DMS53 (cell line): Measurements from ENCODE around the gene OR6N1.
A peak's percentile ranks its signal among the peaks of the same experiment; 100 is the strongest.

Source experiments
- DNase-seq: peaks from one replicate; lab custom pipeline; 2025; lab: John Stamatoyannopoulos, UW

OR6N1 gene, protein sequence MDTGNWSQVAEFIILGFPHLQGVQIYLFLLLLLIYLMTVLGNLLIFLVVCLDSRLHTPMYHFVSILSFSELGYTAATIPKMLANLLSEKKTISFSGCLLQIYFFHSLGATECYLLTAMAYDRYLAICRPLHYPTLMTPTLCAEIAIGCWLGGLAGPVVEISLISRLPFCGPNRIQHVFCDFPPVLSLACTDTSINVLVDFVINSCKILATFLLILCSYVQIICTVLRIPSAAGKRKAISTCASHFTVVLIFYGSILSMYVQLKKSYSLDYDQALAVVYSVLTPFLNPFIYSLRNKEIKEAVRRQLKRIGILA

DNA sequence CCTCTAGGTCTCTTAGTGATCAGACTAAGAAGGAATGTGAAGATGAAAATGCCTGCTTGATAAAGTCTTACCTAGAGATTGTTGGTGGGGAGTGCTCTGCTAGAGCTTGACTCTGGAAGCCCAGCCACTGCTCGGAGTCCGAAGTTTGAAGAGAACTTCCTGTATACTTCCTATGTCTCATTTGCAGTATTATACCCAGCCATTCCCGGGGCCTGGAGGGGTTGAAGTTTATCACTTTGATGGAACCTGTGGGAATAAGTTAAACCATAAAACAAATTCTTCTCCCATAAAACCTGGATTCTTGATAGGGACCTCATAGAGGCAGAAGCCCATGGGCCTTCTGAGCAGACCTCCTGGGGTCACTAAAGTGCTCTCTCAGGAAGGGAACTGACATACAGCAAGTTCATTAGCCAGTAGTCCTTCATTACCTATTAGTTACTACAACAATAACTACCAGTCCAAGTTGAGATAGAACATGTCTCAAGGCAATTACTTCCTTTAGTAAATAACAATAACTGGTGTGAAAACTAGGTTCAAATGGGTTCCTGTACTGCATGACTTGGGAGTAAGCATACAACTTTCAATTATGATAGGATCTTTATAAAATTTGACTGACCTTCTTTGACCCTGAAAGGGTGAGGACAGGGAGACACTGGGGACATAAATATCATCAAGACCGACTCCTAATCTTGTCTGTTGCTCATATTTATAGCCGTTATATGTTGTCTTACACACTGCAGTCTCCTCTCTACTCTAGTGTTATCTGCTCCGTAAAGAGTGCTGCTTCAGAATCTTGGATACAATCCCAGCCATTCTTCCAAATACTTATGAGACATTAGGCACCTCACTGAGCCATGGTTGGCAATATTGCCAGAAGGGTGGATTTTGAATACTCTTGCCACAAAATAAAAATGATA, at the start of gene OR6N1:
OR6N1 (minus strand) TSS at position 246 of the 917 bp plus-strand sequence. CDS start 5,513 bp downstream, outside the sequence.
- DNase-seq: no peak

DNA sequence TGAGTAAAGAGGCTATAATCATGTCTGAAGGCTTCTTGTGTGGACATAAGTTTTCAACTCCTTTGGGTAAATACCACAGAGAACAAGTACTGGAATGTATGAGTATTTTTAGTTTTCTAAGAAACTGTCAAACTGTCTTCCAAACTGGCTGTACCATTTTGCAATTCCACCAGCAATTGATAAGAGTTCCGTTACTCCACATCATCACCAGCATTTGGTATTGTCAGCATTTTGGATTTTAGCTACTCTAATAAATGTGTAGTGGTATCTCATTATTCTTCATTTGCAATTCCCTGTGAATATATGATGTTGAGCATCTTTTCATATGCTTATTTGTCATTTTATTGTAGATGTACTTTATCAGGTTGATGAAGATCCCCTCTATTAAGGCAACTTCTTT, 49.7 kb upstream of the OR6N1 start:
- DNase-seq: no peak

DNA sequence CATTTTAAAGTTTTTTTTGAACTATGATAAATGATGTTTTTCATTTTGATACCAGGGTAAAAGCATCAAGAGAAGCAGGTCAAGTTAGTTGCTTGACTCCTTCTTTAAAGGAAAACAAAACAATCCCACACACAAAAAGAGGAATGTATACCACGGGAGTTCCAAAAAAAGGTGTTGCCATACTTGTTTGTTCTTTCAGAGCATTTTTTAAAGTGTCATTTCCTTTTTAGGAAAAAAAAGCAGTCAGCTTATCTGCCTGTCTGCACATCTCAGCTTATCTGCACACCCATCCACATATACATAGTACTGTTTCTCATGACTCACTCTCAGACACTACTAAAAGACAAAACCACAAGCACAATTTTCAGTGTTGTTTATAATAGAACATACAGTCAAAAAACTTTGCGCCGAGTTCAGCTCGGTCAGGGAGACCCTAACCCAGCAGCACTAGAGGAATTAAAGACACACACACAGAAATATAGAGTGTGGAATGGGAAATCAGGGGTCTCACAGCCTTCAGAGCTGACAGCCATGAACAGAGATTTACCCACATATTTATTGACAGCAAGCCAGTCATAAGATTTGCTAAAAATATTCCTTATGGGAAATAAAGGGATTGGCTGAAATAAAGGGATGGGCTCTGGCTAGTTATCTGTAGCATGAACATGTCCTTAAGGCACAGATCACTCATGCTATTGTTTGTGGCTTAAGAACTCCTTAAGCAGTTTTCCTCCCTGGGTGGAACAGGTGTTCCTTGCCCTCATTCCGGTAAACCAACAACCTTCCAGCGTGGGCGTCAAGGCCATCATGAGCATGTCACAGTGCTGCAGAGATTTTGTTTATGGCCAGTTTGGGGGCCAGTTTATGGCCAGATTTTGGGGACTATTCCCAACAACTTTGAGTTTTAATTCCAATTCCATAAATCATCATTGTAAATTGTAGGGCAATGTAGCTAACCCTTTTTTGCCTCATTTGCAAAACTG, 47.8 kb upstream of the OR6N1 start:
- no peak for DNase-seq

DNA sequence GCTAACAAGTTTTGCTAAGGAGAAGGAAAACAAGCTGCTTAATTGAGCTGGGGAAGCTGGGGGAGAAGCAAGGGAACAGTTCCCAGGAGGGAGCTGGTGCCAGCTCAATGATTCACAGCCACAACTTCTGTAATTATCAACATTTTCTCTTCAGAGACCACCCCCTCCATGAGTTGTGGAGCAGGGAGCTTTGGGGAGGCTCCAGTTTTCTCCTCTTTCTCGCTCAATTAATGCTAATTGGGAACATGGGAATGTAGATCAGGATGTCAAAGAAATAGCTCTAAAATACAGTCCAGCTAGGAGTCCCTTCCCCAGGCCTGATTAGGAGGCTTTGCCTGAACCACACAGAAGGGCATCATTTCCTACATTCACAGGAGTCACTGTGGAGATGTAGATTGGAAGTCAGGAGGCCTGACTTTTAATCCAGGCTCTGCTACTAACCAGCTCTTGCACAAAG, 47.0 kb upstream of the OR6N1 start:
- no peak for DNase-seq

DNA sequence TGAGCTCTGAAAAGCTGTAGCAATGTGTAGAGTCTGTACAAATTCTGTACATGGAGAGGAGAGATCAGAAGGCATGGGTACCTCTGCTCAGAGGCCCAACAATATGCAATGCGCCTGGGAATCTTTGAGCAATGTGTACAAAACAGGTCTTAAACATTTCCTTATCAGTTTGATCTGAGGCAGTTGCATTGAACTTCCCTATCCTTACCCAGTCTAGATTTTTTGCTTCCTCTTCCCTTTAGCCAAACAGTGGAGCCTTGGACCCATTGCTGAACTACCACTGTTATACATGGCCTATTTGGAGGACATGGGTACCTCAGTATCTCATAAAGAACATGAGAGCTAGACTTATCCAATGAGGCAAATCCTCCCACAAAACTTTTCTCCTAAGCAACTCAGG, 46.6 kb upstream of the OR6N1 start:
- no peak for DNase-seq

DNA sequence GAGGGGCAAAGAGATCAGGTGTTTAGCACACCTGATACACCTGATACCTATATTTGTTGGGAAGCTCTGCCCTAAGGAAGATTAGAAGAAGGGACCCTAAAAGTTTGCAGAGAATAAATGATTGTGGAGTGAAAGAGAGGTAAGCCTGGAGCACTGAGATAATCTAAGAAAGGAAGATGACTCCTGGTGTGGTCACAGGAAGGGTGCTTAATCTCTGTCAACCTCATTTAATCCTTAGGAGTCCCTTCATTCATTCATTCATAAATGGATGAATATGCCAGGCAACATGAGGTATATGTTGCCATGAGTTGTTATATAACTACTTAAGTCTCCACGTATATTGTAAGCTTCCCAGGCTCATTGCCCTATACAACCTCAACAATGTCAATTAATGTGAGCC, 43.0 kb upstream of the OR6N1 start:
- no peak for DNase-seq

DNA sequence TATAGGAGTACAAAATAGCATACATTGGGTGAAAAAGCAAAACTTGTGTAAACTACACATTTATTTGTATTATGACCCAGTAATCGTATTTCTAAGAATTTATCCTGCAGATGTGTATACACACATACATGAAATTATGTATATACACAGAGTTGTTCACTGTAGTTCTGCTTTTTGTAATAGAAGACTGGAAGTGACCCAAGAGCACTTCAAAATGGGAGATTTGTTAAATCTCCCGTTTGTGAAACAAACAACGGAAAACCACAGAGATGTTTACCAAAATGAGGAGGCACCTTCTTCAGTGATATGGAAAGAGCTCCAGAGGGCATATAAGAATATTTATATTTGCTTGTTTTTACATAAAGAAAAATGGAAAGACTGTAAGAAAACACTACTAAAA, 41.2 kb upstream of the OR6N1 start:
- DNase-seq: no peak

DNA sequence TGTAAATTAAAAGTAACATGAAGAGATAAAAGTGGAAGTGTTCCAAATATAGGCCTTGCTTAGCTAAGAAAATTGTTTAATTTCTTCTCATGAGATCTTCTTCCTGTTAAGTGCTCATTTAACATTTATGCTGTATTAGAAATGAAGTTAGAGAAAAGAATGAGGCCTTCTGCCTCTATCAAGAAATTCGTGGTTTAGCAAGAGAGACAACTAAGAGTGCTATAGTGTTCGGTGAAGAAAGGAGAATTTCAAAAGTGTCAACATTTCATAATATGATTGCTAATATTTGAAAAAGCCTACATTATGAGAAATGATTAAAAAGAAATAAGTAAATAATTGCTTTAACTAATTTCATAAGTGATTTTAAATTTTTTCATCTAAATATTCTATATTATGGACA, 40.3 kb upstream of the OR6N1 start:
- DNase-seq: no peak

DNA sequence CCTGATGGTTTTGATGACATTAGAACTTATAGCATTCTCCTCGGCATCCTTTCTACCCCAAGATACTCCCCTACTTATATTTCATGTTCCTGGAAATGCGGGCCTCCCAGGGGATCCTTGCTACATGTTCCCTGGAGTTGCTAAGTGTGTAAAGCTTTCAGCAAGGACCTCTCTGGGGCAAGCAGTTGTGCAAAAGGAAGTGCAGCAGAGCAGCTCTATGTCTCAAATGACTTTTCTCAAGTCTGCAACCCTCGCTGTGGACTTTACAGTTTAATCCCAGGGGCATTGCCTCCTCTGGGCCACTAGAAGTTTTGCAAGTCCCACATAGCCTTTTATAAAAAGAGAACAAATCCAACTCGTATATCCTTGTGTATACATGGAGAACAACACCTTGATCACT, 38.3 kb upstream of the OR6N1 start:
- no peak for DNase-seq

DNA sequence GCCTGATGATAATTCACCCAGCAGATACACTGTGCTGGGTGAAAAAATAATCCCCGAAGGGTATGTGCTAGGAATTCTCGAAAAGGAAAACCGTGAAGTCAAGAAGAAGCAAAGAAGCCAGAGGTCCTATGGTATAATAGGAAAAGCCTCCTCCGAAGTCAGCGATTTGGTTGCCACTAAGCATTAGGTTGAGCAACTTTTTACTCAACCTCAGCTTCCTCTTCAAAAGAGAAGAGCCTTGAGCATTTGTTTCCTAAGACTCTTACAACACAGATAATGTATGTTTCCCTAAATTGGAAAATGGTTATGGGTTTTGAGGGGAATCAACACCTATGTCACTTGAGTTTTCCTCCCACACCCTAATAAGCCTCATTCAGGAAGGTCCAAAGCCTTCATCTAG, 37.9 kb upstream of the OR6N1 start:
- DNase-seq: no peak

DNA sequence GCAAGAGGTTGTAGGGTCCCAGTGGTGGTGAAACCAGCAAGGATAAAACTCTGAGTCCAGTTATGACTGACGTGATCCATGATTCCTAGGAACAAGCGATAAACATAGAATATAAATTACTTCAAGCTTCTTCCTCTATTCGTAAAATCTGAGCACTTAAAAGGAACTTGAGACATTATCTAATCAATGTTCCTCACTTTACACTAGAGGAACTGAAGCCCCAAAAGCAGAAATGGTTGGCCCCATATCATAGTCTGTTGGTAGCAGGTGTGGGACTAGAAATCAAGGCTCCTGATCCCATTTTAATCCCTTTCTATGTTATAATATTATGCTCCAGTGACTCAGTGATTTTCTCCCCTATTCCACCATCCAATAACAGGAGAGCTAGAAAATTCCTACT, 37.3 kb upstream of the OR6N1 start:
- no peak for DNase-seq

DNA sequence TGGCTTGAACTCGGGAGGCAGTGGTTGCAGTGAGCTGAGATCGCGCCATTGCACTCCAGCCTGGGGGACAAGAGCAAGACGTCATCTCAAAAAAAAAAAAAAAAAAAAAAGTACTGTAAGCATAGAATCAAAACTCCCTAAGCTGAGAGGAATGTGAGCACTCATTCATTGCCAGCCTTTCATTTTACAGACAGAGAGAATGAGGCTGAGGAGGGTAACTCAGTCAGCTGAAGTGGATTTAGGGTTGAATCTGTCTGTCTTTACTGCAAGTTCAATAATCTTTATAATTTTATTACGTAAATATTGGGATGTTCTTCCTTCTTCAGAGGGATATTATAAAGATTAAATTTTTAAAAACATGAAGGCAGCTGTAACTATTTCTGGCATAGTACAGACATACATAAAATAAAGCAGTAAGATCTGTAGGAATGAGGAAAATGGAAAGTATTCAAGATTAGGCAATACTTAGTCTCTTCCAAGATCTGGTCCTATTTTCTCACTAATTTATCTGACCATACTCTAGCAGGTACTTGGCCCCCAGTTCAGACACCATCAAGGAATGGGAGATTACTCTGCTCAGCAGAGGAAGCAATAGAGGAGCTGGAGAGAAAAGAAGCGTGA, 35.0 kb upstream of the OR6N1 start:
- DNase-seq: no peak

DNA sequence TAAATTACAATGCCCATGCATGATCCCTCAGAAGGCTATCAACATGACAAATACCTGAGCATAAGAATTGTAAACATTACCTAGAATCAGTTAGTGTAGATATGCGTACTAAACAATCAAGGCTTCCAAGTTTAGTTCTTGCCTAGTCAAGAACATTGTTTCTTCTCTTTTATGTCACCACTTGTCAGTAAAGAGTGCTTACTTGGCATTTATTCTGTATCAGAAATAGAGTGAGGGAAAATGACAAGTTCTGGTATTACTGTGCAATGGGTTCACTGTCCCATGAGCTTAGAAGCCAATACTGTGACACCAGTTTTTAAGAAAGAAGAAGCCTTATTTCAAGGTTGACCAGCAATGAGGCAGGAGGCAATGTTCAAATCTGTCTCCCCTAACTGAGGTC, 31.7 kb upstream of the OR6N1 start:
- DNase-seq: no peak

DNA sequence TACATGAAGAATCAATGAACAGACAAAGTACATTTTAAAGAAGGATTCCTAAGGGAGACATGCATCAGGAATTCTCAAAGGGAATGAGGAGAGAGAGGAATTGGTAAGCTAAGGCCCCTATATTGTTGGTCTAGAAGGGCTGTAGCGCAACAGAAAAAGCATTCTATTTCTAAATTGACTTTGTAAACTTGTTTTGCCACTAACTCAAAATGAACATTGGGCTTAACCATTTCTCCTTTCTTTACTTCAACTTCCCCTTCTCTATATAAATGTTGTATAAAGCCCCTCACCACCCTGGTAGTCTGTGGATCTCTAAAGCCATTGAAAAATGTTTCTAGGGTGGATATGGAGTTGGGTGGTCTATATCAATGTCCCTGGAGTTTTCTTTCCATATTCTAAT, 29.4 kb upstream of the OR6N1 start:
- DNase-seq: no peak

DNA sequence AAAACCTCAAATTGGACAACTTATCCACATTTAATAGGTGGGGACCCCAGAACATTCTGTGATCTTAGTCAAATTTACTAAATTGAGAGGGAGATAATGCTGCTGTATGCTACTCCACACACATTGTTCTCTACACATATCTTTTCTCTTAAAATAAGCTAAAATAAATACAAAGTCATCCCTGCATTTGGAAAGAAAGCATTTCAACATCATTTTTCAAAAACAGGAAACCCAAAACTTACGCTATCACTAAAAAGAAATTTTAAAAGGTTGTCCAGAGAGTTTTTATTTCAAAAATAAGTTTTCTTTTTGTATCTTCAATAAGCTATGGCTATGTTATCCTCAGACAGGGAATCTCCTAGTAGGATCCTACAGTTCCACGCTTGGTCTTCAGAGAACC, 28.5 kb upstream of the OR6N1 start:
- DNase-seq: no peak

DNA sequence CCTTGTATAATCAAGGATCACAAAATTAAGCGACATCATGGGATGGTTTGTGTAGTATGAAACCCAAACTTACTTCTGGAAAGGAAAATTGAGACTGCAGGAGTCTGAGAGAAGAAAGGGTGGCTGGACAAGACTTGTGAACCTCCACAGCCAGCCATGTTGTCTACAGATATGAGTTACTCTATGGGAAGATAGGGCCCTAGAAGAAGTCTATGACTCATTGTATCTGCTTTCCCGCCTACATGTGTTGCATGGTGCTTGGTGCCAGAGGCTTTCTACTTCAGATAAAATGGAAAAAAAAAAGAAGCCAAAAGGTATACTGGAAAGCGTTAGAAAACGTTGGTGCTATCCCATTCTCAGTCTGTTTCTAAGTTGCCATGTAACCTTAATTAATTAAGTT, 27.7 kb upstream of the OR6N1 start:
- peak; percentile 5 for DNase-seq

DNA sequence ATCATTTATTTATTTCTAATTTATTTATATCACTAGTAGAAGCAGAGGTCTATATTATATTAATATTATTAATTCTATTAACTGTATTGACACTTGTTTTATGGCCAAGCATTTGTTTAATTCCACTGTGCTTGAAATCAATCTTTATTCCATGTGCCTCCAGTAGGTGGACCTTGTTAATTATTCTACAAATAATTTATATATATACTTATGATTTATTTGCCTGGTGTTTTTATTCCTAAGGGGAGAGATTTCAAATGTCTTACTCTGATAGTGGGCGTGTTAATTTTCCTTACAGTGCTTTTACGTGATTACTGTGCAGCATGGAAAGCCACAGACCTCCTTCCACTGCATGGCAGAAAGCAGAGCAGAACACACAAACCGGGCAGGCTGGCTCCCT, 26.5 kb upstream of the OR6N1 start:
- DNase-seq: peak; percentile 13

DNA sequence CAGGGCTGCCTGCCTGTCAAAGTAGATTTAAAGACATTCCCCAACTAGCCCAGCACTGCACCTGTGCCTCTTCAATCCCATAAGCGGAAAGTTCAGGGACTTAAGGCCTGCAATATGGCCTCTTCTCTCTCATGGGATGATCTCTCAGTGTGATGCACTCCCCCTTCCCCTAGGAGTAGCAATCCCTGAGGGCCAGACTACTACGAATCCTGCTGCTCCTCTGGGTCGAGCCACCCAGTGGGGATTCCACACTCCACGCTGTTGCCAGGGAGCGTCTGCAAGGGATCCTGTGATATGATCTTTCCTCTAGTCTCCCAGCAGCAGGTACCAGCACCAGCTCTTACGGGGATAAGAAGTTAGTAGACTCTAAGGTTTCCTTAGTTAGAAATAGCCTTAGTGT, 22.3 kb upstream of the OR6N1 start:
- DNase-seq: no peak

DNA sequence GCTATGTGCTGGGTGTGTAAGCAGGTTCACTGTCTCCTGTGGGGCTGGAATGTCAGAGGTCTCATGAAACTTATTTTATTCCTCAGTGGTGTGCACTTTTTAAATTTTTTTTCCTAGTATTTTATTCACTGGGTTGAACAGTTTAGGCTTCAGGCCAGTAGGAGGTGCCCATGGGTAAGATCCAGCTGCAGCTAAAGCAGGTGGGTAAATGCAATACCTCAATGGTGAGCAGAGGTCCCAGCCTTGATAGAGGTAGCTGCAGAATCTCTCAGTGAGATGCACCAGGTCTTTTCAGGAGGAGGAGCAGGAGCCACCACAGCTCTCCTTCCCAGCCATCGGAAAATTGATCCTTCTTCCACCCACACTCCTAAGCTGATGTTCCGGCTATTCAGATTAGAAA, 21.6 kb upstream of the OR6N1 start:
- peak; percentile 47 for DNase-seq

DNA sequence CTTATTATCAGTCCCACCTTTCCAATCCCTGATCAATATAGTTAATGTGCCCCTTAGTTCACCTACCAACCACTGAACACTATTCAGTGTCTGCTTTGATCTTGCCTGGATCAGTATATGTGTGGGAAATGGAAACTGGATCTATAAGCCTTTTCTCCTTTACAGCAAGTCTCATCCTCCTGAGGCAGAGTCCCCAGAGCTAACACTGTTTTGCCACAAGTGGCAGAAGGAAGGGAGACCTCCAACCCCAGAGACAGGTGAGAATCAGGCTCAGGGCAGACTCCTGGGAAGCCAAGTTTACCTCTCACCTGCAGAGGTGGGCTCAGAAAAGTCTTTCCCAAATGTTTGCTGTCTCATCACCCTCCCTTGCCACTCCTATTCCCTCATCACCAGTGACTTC, 9.1 kb upstream of the OR6N1 start, which contains the start of gene OR6N2:
OR6N2 (minus strand) TSS at position 101 of the 400 bp plus-strand sequence. CDS start 3,569 bp downstream, outside the sequence.
- DNase-seq: no peak

DNA sequence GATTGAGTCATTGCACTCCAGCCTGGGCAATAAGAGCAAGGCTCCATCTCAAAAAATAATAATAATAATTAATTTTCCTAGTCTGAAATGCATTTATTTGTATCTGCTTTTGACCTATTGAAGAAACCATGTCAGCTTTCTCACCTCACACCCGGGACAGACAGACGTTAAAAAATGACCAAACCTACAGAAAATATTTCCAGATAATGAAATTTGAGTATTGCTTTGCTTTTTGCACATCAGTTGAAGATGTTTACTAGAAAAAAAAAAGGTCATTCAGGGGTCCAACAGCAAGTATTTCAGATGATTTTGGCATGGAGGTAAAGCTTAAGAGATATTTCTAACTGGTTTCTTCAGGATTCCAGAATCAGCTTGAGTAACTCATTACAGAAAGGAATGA, 17.6 kb downstream of the OR6N1 start, which contains the start of gene OR6K6:
OR6K6 (plus strand) TSS at position 301 of the 400 bp plus-strand sequence. CDS start 168 bp downstream, outside the sequence.
- DNase-seq: no peak
